ENCODE measurements around the gene KIFC3. TPM values are rescaled to one million over a fixed set of nuclear protein-coding genes. Genes with fewer than 3 reads are reported as not detected.
"Not testable (repeated sequence)": the region's sequence is repeated elsewhere in the genome, so short reads cannot be mapped to it uniquely, and the experiment has no call there.

The KIFC3 gene
- total RNA-seq, 2 experiments from 2014 or later = 0.47 TPM; not detected in 1

DNA sequence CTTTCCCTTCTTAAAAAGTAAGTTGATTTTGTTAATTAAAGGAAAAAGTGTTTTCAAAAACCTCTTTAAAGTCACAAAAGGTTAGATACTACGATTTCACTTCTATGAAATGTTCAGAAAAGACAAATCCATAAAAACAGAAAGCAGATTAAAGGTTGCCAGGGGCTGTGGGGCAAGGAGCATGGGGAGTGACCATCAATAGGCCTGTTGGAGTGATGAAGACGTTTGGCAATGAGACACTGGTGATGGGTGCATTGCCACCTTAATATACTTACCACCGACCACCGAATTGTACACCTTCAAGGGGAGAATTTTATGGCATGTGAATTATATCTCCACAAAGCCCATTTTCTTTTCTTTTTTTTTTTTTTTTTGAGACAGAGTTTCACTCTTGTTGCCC is 19.2 kb downstream of the KIFC3 start:
- Mint-ChIP-seq H3K36me3 (no peaks in the 10 kb centered on the region), H3K4me3 (no peak overlapping the region), H3K27ac (no peak overlapping the region), H3K4me1 (no peaks in the 10 kb centered on the region), H3K9me3 (ENCODE audit: low read depth) (no peaks in the 10 kb centered on the region), H3K27me3 (no peaks in the 10 kb centered on the region)
- CTCF ChIA-PET = interaction anchor here (0.9 to 1.5 kb wide), 2 partner anchors 26 to 218 kb away, joined by 3 to 4 read pairs; partner anchors contain the start of gene ZNF319
- no peak for DNase-seq
- ATAC-seq = no peak

DNA sequence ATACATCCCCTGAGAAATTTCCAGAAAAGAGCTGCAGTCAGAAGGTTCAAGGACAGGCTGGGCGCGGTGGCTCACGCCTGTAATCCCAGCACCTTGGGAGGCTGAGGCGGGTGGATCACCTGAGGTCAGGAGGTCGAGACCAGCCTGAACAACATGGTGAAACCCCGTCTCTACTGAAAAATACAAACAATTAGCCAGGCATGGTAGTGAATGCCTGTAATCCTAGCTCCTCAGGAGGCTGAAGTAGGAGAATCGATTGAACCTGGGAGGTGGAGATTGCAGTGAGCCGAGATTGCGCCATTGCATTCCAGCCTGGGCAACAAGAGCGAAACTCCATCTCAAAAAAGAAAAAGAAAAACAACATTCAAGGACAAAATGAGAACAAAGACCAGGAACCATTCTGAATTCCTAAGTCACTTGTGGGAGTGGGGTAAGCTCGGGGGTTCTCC is 19.7 kb downstream of the KIFC3 start:
- not testable (repeated sequence) for H3K27ac Mint-ChIP-seq; H3K27me3 Mint-ChIP-seq; H3K36me3 Mint-ChIP-seq; ATAC-seq; H3K4me3 Mint-ChIP-seq; DNase-seq; H3K4me1 Mint-ChIP-seq; H3K9me3 Mint-ChIP-seq (ENCODE audit: low read depth)
- CTCF ChIA-PET = interaction anchor here (0.9 to 1.5 kb wide), 2 partner anchors 26 to 218 kb away, joined by 3 to 4 read pairs; partner anchors contain the start of gene ZNF319

DNA sequence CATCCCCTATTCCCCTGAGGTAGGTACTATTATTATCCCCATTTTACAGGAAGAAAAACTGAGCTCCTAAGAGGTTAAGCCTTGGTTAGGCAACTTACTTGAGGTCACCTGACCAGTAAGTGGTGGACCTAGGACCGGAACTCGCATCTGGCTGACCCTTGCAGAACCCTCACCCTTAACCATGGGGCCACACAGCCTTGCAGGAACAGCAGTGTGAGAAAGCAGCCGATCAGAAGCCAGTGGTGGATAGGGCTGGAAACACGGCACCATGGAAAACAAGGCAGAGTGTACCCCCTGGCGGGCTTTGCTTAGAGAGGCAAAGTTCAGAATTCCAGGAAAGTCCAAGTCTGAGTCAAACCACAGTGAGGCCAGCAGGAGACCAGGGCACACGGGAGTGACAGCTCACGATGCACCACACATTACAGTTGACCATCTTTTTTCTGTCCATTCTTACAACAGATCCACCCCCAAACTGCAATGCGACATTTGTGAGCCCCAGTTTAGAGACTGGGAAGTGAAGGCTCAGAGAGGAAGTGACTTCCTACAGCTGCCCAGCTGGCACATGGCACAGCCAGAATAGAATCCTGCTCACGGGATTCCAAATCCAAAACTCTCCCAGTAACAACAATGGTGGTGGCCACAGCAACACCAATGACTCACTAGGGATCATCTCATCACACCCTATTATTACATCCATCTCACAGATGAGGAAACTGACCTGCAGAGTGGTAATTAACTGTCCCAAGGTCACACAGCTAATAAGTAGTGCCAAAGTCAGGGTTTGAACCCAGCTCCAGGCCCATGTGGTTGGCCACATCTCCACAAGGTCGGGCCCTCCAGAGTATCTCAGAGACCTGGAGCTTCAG is 20.3 kb downstream of the KIFC3 start:
- no peak for ATAC-seq
- CTCF ChIA-PET = interaction anchor here (1.0 to 1.2 kb wide), 2 partner anchors 91 to 111 kb away, joined by 3 read pairs; no protein-coding TSS in a partner anchor
- no peak for DNase-seq

DNA sequence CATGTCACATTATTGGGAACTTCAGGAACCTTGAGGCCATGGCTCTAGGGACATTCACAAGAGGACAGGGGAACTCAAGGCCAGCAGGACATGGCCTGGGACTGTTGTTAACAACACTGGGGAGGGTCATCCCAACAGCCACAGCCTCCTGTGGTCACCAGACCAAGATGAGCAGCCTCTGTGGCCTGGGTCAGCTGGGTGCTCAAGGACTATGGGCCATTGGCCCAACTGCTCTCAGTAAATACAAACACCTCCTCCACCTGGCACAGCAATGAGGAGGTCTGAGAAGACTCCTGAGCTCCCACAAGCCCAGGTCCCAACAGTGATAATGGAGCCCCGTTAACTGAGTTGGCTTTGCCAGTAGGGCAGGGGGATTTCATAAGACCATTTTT is 20.9 kb downstream of the KIFC3 start:
- ATAC-seq (no peak), DNase-seq (no peak)
- H3K4me1 Mint-ChIP-seq = no peaks in the 10 kb centered on the region
- CTCF ChIA-PET = interaction anchor here (1.0 to 1.2 kb wide), 2 partner anchors 90 to 111 kb away, joined by 3 read pairs; no protein-coding TSS in a partner anchor
- H3K4me3 Mint-ChIP-seq = no peak overlapping the region
- no peaks in the 10 kb centered on the region for H3K36me3 Mint-ChIP-seq
- H3K9me3 Mint-ChIP-seq (ENCODE audit: low read depth) = no peaks in the 10 kb centered on the region
- no peak overlapping the region for H3K27ac Mint-ChIP-seq
- H3K27me3 Mint-ChIP-seq = no peaks in the 10 kb centered on the region

More for the DNA sequence above, 20.3 kb downstream of the KIFC3 start:
- Mint-ChIP-seq H3K27me3 (no peaks in the 10 kb centered on the region), H3K27ac (no peak overlapping the region), H3K9me3 (ENCODE audit: low read depth) (no peaks in the 10 kb centered on the region), H3K4me3 (no peak overlapping the region), H3K36me3 (no peaks in the 10 kb centered on the region), H3K4me1 (no peaks in the 10 kb centered on the region)

DNA sequence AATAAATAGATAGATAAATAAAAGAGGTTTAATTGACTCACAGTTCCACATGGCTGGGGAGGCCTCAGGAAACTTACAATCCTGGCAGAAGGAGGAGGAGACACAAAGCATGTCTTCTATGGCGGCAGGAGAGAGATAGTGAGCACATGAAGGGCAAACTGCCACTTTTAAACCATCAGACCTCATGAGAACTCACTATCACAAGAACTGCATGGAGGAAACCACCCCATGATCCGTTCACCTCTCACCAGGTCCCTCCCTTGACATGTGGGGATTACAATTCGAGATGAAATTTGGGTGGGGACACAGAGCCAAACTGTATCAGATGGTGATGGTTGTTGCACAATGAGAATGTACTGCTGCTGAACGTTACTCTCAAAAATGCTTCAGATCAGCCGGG is 22.5 kb downstream of the KIFC3 start:
- H3K27ac Mint-ChIP-seq; DNase-seq; CTCF ChIA-PET; H3K4me3 Mint-ChIP-seq; H3K36me3 Mint-ChIP-seq; H3K9me3 Mint-ChIP-seq (ENCODE audit: low read depth); H3K27me3 Mint-ChIP-seq; H3K4me1 Mint-ChIP-seq; ATAC-seq: not testable (repeated sequence)

DNA sequence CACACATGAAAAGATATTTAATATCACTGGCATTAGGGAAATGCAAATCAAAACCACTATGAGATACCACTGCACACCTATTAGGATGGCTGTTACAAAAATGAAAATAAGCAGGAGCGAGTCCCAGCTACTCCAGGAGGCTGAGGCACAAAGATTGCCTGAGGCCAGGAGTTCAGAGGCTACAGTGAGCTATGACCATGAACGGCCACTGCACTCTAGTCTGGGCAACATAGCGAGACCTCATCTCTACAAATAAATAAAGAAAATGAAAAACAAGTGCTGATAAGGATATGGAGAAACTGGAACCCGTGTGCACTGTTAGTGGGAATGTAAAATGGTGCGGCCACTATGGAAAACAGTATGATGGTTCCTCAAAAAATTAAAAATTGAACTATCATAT is 23.6 kb downstream of the KIFC3 start:
- H3K27ac Mint-ChIP-seq = no peak overlapping the region
- H3K36me3 Mint-ChIP-seq = no peaks in the 10 kb centered on the region
- H3K4me3 Mint-ChIP-seq = no peak overlapping the region
- DNase-seq (no peak), ATAC-seq (no peak)
- no peaks in the 10 kb centered on the region for H3K27me3 Mint-ChIP-seq
- no peaks in the 10 kb centered on the region for H3K9me3 Mint-ChIP-seq (ENCODE audit: low read depth)
- CTCF ChIA-PET = no interaction called here
- H3K4me1 Mint-ChIP-seq = no peaks in the 10 kb centered on the region

DNA sequence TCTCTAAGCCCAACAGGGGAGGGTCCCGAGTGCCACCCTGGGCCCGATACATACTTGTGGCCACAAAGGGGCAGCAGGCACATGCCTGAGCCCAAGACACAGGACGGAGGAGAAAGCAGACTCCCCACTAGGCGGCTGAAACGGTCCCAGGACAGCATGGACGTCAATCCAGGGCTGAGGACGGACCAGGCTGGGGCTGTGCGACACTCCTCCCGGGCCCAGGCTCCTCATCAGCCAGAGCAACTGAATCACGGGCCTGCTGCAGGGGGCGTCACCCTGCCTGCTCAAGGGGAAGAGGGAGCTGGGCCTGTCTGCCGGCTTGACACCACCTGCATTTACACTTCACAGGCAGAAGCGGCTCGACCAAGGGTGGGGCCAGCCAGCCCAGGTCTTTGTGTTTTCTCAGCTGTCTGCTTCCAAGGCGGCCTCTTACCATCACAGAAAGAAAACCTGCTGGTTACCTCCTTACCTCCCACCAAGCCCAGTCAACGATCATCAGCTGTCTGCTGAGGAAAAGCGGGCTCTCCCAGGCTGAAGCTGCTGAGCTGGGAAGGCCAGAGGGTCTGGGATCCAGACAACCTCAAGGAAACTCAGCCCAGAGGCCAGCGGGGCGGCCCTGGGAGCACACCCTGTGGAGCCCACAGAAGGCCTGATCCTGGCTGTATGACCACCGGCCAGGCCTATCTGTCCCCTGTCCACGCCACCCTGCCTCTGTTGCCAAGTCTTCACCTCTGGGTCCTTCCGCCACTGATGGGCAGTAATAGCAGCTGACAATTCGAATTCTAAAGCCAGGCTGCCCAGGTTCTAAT is 26.4 kb downstream of the KIFC3 start:
- no peak overlapping the region for H3K27ac Mint-ChIP-seq
- no peaks in the 10 kb centered on the region for H3K9me3 Mint-ChIP-seq (ENCODE audit: low read depth)
- H3K36me3 Mint-ChIP-seq = no peaks in the 10 kb centered on the region
- CTCF ChIA-PET = no interaction called here
- no peaks in the 10 kb centered on the region for H3K4me1 Mint-ChIP-seq
- H3K27me3 Mint-ChIP-seq = no peaks in the 10 kb centered on the region
- no peak for DNase-seq
- ATAC-seq = no peak
- H3K4me3 Mint-ChIP-seq = no peak overlapping the region

DNA sequence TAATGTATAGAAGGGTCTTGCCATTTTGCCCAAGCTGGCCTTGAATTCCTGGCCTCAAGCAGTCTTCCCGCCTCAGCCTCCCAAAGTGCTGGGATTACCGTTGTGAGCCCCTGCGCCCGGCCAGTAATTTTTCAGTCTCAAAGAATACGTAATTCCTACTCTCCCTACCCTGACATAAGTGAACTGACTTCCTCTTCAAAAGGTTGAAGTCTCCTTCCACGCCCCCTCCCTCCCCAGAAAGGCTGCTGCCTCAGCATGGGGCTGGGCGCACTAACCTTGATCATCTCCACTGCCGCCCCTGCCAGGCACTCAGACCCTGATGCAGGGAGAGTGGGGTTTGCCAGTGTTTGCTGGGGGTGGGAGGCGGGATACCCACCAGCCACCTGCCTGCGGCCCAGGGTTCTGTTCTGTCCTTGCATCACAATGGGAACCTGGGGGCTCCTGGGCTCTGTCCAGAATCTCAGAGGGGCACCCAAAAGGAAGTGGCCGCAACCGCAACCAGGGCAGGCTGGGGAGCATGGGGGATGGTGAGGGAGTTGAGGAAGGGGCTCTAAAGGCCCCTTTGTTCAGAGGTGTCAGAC is 27.5 kb downstream of the KIFC3 start:
- H3K4me3 Mint-ChIP-seq = no peak overlapping the region
- CTCF ChIA-PET = interaction anchor here (1.2 kb wide), 1 partner anchor 34 kb away, joined by 3 read pairs; no protein-coding TSS in a partner anchor

DNA sequence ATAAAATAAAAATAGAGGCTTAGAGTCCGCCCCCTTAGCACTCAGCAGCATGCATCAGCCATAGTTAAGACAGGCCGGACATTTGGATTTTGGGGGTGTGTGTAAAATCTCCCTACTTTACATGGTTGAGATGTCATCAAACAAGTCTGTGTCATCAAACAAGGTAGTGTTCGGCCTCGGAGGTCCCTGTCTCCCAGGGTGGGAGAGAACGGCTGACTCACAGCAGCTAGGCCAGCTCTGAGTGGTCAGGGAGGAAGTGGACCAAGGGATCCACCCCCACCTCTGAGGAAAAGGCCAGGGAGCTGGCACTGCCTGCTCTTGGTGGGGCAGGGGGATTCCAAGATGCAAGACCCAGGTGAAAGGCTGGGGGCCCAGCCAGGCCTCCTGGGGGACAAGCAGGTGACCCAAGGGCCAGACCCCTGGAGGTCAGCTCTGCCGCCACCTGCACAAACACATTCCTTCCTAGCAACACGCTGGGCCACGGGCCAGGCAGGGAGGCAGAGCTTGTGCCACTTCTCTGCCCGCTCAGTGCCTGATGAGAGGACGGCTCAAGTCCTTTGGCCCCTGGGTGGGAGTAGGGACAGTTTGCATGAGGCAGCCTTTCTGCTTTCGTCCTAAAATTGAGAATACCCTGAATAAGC is 28.5 kb downstream of the KIFC3 start:
- CTCF ChIA-PET = interaction anchor here (1.6 kb wide), 1 partner anchor 22 kb away, joined by 4 read pairs; no protein-coding TSS in a partner anchor
- Mint-ChIP-seq H3K9me3 (ENCODE audit: low read depth) (no peaks in the 10 kb centered on the region), H3K27me3 (no peaks in the 10 kb centered on the region), H3K4me1 (no peaks in the 10 kb centered on the region), H3K27ac (no peak overlapping the region), H3K4me3 (no peak overlapping the region), H3K36me3 (no peaks in the 10 kb centered on the region)
- DNase-seq (no peak), ATAC-seq (no peak)

More for the DNA sequence above, 27.5 kb downstream of the KIFC3 start:
- Mint-ChIP-seq H3K27me3 (no peaks in the 10 kb centered on the region), H3K9me3 (ENCODE audit: low read depth) (no peaks in the 10 kb centered on the region), H3K27ac (no peak overlapping the region), H3K36me3 (no peaks in the 10 kb centered on the region), H3K4me1 (no peaks in the 10 kb centered on the region)
- ATAC-seq (no peak), DNase-seq (no peak)

DNA sequence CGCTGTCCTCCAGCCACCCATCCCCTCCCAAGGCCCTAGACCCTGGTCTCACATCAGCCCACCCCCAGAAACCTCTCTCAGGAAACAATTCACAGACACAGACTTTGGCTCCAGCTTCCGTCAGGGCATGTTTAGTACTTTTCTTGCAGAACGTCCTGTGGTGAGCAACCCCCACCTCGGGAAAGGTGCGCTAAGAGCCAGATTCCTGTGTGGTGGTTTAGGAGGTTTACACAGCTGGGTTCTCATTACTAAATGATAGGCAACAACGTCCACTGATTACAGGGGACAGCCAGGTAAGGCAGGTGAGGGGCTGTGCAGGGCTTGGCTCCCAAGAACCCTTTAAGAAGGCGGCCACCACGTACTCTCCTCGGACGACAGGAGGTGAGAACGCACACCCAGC is 29.3 kb downstream of the KIFC3 start:
- ATAC-seq = no peak
- CTCF ChIA-PET = interaction anchor here (1.6 kb wide), 1 partner anchor 22 kb away, joined by 4 read pairs; no protein-coding TSS in a partner anchor
- Mint-ChIP-seq H3K27ac (no peak overlapping the region), H3K4me1 (no peaks in the 10 kb centered on the region), H3K4me3 (no peak overlapping the region), H3K9me3 (ENCODE audit: low read depth) (no peaks in the 10 kb centered on the region), H3K27me3 (no peaks in the 10 kb centered on the region), H3K36me3 (no peaks in the 10 kb centered on the region)
- DNase-seq = no peak

DNA sequence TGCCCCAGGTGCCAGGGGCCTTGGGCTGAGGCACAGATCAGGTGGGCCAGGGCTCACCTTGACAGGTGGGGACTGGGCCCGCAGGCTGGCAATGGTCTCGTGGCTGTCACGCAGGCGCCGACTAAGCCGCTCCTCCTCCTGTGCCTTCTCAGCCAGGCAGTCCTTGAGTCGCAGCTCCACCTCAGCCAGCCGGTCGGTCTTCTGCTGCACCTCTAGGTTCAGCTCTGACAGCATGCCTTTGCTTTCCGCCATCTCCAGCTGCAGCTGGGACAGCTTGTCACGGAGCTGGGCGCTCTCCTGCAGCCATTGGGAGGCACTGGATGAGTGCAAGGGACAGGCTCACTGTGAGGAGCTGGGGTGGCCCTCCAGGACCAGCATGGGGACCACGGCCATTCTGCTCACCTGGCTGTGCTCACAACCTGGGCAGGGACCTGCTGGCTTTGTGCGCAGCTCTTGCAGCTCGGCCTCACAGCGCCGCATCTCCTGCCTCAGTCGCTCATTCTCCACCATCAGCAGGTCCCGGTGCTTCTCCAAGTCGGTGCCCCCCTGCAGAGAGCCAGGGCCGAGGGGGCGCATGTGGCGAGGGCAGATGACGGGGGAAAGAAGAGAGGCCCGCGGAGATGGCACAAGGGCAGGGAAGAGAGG is 31.0 kb downstream of the KIFC3 start:
- Mint-ChIP-seq H3K4me3 (no peak overlapping the region), H3K36me3 (no peaks in the 10 kb centered on the region), H3K9me3 (ENCODE audit: low read depth) (no peaks in the 10 kb centered on the region), H3K27me3 (no peaks in the 10 kb centered on the region), H3K4me1 (no peaks in the 10 kb centered on the region), H3K27ac (no peak overlapping the region)
- CTCF ChIA-PET = no interaction called here
- DNase-seq = no peak
- ATAC-seq = no peak

DNA sequence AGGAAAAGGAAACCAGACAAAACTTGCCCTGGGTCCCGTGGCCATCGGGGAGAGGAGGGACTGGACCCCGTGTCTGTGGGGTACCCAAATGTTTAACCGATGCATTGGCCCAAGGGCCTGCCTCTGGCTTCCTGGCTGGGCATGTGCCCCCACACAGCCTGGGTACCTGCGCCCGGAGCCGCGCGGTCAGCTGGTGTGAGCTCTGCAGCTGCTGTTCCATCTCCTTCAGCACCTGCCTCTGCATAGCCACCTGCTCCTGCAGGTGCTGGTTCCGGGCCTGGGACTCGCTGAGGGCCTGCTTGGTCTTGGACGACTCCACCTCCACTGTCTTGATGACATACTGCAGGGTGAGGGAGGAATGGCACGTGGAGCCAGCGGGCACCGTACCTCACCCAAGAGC is 31.9 kb downstream of the KIFC3 start:
- Mint-ChIP-seq H3K27ac (no peak overlapping the region), H3K9me3 (ENCODE audit: low read depth) (no peaks in the 10 kb centered on the region), H3K4me1 (no peaks in the 10 kb centered on the region), H3K27me3 (no peaks in the 10 kb centered on the region), H3K4me3 (no peak overlapping the region), H3K36me3 (no peaks in the 10 kb centered on the region)
- no peak for ATAC-seq
- no peak for DNase-seq
- CTCF ChIA-PET = no interaction called here
